NCI-H1417 treated with DMSO at 0.1 percent for 48 hours (cell line): ENCODE measurements around the gene RXRA.
"Not testable (repeated sequence)": the region's sequence is repeated elsewhere in the genome, so short reads cannot be mapped to it uniquely, and the experiment has no call there.

Experiments used
- DNase-seq: peaks from one replicate; lab custom pipeline; 2025; lab: John Stamatoyannopoulos, UW

RXRA gene

GRCh38 chr9:134307674-134308638, 18.3 kb upstream of the RXRA start:
- no peak for DNase-seq

DNA sequence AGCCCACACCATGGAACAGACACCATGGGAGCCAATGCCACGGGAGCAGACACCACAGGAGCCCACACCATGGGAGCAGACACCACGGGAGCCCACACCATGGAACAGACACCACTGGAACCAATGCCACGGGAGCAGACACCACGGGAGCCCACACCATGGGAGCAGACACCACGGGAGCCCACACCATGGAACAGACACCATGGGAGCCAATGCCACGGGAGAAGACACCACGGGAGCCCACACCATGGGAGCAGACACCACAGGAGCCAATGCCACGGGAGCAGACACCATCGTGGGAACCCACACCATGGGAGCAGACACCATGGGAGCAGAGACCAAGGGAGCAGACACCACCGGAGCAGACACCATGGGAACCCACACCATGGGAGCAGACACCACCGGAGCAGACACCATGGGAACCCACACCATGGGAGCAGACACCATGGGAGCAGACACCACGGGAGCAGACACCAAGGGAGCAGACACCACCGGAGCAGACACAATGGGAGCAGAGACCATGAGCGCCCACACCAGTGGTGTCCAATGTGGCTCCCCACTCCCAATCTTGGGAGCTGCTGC, 17.5 kb upstream of the RXRA start:
- not testable (repeated sequence) for DNase-seq

GRCh38 chr9:134313470-134313869, 12.8 kb upstream of the RXRA start:
- no peak for DNase-seq

- DNase-seq = no peak
Measured at GRCh38 chr9:134314039-134314949, 12.0 kb upstream of the RXRA start.

DNA sequence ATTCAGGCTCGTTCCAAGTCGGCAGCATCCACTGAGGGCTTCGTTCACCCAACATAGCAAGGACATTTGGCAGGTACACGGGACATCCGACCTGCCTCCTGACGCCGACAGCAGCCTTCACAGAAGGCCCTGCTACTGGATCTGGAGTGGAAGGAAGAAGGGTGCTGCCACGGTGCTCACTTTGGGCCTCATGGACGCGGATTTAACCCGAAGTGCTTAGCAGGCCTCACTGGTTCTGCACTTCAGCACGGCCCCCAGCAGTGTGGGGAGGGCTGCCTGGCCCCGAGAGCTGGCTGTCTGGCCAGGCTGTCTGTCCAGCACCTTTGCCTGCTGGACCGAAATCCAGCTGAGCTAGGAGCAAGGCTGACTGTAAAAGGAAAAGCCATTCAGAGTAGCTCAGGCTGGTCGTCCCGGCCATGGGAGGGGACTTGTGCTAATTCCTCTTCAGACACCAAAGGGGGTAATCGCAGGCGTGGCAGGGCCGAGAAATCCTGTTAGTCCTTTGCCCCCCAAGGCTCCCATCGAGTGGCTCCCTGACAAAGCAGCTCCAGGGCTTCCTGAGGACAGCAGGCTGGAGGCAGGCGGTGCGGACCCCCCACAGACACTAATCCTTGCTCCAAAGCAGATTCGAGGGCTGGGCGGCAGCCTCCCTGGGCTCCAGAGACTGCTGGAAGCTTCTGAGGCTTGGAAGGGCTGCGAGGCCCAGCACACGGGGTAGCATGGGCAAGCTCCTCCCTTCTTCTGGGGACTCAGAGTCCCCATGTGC, 11.1 kb upstream of the RXRA start:
- no peak for DNase-seq

GRCh38 chr9:134315716-134316448, 10.4 kb upstream of the RXRA start:
- no peak for DNase-seq

DNA sequence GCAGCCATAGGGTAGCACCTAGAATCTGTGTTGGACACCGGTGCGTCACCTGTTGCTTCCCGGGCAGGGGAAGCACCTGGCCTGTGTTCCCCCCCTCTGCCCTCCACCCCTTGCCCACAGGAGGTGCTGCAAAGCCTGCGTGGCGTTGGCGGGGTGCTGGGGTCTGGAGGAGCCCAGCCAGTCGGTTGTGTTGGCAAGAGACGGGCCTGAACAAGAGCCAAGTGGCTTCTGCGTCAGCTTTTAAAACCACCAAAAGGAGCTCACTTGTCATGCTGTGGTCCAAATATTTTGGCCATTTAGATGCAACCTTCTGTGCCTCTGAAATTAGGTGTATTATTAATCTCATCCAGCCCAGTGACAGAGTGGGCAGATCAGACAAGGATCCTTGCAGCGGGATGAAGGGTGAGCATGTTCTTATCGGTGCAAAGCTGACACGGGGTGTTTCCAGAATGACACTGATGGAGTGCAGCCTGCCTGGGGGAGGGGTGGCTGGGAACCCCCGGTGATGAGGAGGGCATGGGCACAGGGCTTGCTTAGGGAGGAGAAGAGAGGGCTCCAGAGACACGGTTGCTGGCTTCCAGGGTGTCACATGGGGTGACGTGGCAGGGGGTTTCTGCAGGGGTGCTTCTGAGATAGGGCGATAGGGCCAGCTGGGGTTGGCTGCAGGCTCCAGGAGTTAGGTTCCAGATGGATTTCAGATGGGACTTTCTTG, 9.7 kb upstream of the RXRA start:
- no peak for DNase-seq

DNA sequence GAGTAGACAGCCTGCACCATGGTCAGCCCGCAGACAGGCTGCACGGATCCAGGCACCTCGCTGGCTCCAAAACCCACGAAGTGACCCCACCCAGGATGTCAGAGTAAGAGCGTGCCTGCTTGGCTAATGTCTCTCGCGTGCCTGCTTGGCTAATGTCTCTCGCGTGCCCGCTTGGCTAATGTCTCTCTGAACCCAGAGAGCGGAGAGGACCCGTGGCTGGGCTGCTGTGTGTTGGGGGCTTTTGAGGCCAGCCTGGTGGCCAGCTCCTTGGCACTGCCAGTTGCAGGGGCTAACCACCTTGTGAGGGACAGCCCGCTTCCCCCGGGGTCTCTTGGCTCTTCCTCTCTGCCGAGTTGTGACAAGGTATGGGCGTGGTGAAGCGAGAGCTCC, 8.9 kb upstream of the RXRA start:
- no peak for DNase-seq

DNA sequence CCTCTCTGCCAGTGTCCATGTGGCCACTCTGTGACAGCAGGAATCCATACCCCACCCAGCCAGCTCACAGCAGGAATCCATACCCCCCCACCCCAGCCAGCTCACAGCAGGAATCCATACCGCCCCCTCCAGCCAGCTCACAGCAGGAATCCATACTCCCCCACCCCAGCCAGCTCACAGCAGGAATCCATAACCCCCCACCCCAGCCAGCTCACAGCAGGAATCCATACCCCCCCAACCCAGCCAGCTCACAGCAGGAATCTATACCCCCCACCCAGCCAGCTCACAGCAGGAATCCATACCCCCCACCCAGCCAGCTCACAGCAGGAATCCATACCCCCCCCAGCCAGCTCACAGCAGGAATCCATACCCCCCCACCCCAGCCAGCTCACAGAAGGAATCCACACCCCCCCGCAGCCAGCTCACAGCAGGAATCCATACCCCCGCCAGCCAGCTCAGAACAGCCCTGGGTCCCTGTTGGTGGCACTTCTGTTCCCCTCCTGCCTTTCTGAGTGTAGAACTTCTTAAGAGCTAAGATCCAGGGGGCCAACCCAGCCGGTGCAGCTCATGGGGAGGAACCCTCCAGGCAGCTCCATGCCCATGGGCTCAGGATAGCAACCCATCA, 8.4 kb upstream of the RXRA start:
- no peak for DNase-seq

GRCh38 chr9:134318481-134318891, 7.8 kb upstream of the RXRA start:
- no peak for DNase-seq

- no peak for DNase-seq
Measured at GRCh38 chr9:134318941-134319305, 7.3 kb upstream of the RXRA start.

DNA sequence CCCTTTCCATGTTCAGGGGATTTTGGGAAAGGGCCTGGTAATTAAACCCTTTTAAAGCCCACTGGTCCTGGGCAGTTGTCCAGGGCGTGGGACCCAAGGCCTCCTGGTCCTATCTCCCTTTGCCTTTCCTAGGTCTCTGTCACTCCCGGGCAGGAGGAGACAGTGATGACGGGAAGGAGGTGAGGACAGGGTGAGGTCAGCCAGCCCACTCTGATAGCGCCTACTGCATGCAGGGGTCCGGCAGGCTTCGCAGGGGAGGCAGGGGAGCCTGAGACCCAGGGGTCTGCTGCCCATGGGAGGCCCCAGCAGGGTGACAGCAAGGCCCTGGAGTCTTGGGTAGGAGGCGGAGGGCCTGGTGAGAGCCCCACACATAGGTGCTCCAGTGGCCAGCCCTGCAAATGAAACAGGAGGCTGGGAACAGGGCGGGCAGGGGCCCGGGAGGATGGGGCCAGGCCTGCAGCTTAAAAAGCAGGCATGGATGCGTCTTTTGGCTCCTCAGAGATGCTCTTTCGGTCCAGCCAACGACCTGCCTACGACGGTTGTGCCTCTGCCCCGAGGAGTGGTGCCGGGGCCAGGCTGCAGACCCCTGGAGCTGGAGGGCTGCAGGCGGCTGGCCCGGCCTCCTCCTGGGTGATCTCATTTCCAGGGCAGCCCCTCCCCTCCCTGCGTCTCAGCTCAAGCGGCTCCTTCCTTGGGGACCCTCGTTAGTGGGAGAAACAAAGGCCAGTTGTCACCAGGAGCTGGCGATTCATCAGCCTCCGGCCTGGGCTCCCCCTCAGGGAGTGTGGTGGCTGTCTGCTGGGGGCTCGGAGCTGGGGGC, 6.7 kb upstream of the RXRA start:
- DNase-seq = no peak

GRCh38 chr9:134320126-134320867, 6.0 kb upstream of the RXRA start:
- no peak for DNase-seq

DNA sequence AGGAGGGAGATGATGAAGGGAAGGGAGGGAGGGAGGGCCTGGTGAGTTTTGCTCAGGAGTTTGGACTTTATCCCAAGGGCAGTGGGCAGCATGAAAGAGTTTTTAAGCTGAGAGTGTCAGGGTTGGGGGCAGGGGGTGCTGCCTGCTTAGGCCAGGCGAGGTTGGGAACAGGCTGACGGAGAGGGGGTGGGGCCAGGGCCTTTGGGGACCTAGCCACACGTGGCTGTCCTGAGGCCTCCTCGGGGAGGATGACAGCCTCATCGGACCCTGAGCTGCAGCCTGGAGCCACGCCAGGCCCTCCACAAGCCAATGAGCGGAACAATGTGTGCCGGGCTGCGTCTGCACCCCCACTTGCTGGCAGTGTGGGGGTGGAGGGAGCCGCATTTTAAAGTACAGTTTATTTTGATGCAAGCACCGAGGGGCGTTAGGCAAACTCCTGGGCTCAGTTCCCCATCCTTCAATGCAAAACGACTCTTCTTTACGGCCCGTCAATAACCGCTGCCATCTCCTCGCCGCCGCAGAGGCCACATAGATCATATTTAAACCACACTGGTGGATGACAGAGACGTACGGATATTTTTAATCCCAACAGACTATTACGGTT, 5.3 kb upstream of the RXRA start:
- DNase-seq = no peak

DNA sequence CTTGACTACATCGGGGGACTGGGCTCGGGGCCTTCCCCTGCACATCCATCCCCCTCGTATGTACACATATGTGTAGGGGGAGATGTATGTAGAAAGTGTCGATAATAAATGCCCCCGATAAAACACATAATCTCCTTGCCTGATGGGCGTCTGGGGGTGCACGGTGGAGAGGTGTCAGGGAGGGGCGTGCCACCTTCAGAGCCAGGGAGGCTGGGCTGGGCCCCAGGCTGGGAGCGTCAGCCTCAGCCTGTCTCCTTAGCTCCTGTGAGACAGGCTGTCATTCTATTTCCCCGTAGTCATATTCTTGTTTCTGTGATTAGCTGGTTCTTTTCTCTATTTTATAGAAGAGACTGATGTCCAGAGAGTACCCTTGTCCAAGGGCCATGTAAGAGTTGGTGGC, 4.7 kb upstream of the RXRA start:
- DNase-seq = no peak

GRCh38 chr9:134321946-134322741, 4.1 kb upstream of the RXRA start:
- DNase-seq = no peak

- no peak for DNase-seq
Measured at GRCh38 chr9:134322781-134323241, 3.4 kb upstream of the RXRA start.
